ENCODE data around the gene MICAL3.

Gene MICAL3

DNA sequence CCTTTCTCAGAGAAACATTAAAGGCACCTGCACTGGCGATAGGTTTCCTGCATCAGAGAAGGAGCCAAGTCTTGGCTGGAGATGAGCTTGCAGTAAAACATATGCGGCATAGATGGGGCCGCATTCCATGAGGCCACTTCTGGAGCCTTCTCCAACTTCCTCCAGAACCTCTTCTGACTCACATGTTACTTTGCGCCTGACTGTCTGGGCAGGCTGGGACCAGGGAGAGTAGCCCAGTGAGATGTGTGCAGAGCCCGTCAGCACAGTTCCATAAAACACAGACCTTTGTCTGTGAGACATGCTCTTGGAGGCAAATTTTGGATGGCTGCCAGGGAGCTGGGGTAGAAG lies 194.7 kb downstream of the MICAL3 start:
- TF ChIP-seq YY1 (IDR thresholded peaks at IDR 0.05; ENCODE audit: insufficient read depth, insufficient read length) (no peak), ZNF274 (IDR thresholded peaks at IDR 0.05; ENCODE audit: low read depth, low read length) (no peak), SUZ12 (IDR thresholded peaks at IDR 0.05; ENCODE audit: extremely low read depth, insufficient read depth, insufficient read length) (no peak)
- H3K9ac ChIP-seq (ENCODE audit: insufficient read length, low read depth) = no peak overlapping the region
- H3K4me3 ChIP-seq (ENCODE audit: insufficient read length, low read depth) = no peak overlapping the region
- H3K36me3 ChIP-seq (ENCODE audit: insufficient read depth, insufficient read length, low read length) = peaks cover 78% of the 10 kb centered on the region
- DNase-seq (ENCODE audit: low read depth, low spot score) = no peak
- peaks cover 7% of the 10 kb centered on the region for H3K4me1 ChIP-seq (ENCODE audit: insufficient read depth, insufficient read length)
- no peaks in the 10 kb centered on the region for H3K9me3 ChIP-seq (ENCODE audit: insufficient read depth, low read length)
- no peaks in the 10 kb centered on the region for H3K27me3 ChIP-seq (ENCODE audit: insufficient read depth, insufficient read length)

DNA sequence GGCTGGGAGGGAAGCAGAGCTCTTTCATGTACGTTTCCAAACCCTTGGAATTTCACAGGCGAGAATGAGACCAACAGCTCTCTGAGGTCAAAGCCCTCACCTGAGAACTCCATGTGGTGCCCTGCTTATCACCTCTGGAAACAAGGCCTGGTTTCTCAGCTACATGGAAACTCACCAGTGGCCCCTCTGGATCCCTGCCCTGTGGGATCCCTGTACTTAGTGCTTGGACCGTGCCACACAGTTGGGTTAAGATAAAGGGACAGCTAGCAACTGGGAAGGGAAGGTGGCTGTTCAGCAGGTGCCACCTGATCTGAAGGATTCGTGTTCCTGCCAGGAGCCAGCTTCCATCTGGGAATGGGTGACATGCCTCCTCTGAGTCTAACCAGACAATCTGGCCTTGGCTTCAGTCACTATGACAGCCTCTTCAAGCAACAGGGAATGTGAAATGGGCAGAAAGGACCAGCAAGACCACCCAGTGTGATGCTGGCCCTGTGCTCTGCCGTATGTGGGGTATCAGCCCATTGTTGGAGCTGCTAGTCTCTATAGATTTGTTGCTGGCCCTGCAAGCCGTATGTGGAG lies 195.8 kb downstream of the MICAL3 start:
- H3K36me3 ChIP-seq (ENCODE audit: insufficient read depth, insufficient read length, low read length) = peaks cover 72% of the 10 kb centered on the region
- H3K9me3 ChIP-seq (ENCODE audit: insufficient read depth, low read length) = no peaks in the 10 kb centered on the region
- no peak overlapping the region for H3K4me3 ChIP-seq (ENCODE audit: insufficient read length, low read depth)
- H3K9ac ChIP-seq (ENCODE audit: insufficient read length, low read depth) = no peak overlapping the region
- H3K27me3 ChIP-seq (ENCODE audit: insufficient read depth, insufficient read length) = no peaks in the 10 kb centered on the region
- DNase-seq (ENCODE audit: low read depth, low spot score) = no peak
- TF ChIP-seq ZNF274 (IDR thresholded peaks at IDR 0.05; ENCODE audit: low read depth, low read length) (no peak), SUZ12 (IDR thresholded peaks at IDR 0.05; ENCODE audit: extremely low read depth, insufficient read depth, insufficient read length) (no peak), YY1 (IDR thresholded peaks at IDR 0.05; ENCODE audit: insufficient read depth, insufficient read length) (no peak)
- peaks cover 7% of the 10 kb centered on the region for H3K4me1 ChIP-seq (ENCODE audit: insufficient read depth, insufficient read length)

DNA sequence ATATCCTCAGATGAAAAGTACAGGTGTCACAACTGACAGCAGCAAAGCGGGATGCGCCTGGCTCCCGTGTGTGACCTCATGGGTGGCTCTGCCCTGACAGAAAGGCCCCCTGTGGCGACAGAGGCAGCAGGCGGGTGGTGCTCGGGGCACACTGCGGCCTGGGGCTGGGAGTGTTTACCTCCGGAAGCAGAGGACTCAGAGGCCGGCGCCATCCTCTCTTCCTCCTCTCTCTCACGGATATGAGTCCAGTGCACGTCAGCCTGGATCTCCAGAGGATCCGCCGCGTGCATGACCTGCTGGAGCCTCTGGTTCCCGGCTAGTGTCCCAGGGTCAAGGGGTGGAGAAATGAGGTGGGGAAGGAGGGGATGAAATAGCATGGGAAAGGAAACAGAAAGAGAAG lies 196.9 kb downstream of the MICAL3 start:
- TF ChIP-seq ZNF274 (IDR thresholded peaks at IDR 0.05; ENCODE audit: low read depth, low read length) = no peak
- no peak for TF ChIP-seq SUZ12 (IDR thresholded peaks at IDR 0.05; ENCODE audit: extremely low read depth, insufficient read depth, insufficient read length)
- TF ChIP-seq YY1 (IDR thresholded peaks at IDR 0.05; ENCODE audit: insufficient read depth, insufficient read length) = no peak
- Histone ChIP-seq H3K4me3 (ENCODE audit: insufficient read length, low read depth) (no peak overlapping the region), H3K9ac (ENCODE audit: insufficient read length, low read depth) (no peak overlapping the region), H3K9me3 (ENCODE audit: insufficient read depth, low read length) (no peaks in the 10 kb centered on the region), H3K36me3 (ENCODE audit: insufficient read depth, insufficient read length, low read length) (peaks cover 65% of the 10 kb centered on the region), H3K4me1 (ENCODE audit: insufficient read depth, insufficient read length) (peaks cover 7% of the 10 kb centered on the region), H3K27me3 (ENCODE audit: insufficient read depth, insufficient read length) (no peaks in the 10 kb centered on the region)
- DNase-seq (ENCODE audit: low read depth, low spot score) = no peak

DNA sequence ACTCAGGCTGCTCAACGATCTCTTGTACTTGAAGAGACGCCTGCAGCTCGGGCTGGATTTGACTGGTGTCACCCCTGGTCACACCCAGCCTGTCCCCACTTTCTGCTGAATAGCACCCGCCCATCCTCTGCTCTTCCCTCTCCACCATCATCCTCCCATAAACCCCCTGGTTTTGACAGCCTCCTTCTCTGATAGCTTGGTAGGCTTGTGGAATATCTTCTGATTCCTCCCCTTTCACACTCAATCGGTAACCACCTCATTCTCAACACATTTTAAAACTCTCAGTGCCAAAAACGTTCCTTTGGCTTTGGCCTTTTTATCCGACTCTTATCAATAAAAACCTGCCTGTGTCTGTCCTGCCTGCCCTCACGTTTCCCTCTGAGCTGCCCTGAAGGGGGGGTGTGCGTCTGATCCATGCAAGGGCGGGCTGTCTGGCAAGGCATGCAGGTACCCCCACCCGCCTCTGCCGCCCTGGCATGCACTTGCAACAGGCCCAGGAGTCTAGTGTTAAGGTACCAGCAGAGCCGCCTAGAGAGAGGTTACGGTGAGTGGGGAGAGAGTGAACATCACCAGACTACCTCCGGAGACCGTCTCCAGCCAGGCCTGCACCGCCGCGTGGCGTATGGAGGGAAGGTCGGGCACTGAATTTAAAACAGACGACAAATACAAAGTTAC lies 198.3 kb downstream of the MICAL3 start:
- H3K4me3 ChIP-seq (ENCODE audit: insufficient read length, low read depth) = no peak overlapping the region
- DNase-seq (ENCODE audit: low read depth, low spot score) = no peak
- no peaks in the 10 kb centered on the region for H3K9me3 ChIP-seq (ENCODE audit: insufficient read depth, low read length)
- H3K36me3 ChIP-seq (ENCODE audit: insufficient read depth, insufficient read length, low read length) = peaks cover 72% of the 10 kb centered on the region
- H3K9ac ChIP-seq (ENCODE audit: insufficient read length, low read depth) = no peak overlapping the region
- TF ChIP-seq ZNF274 (IDR thresholded peaks at IDR 0.05; ENCODE audit: low read depth, low read length) (no peak), SUZ12 (IDR thresholded peaks at IDR 0.05; ENCODE audit: extremely low read depth, insufficient read depth, insufficient read length) (no peak), YY1 (IDR thresholded peaks at IDR 0.05; ENCODE audit: insufficient read depth, insufficient read length) (no peak)
- H3K27me3 ChIP-seq (ENCODE audit: insufficient read depth, insufficient read length) = no peaks in the 10 kb centered on the region
- H3K4me1 ChIP-seq (ENCODE audit: insufficient read depth, insufficient read length) = peaks cover 9% of the 10 kb centered on the region

DNA sequence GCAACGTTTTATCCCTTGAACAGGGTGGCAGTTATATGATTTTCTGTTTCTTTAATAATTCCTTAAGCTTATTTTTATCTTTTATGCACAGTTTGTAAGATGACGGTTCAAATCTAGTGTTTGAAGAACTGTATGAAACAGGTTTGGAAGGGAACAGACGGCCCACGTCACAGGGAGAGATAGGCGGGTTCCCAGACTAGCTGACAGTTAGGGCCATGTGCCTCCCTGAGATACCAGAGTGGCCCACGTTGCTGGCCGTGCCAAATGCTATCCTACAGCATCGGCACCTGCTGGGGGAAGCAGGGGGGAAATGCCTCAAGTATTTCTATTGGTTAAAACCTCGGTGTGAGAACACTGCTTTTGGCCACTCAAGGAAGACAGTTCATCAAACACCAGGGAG lies 199.9 kb downstream of the MICAL3 start:
- Histone ChIP-seq H3K27me3 (ENCODE audit: insufficient read depth, insufficient read length) (no peaks in the 10 kb centered on the region), H3K36me3 (ENCODE audit: insufficient read depth, insufficient read length, low read length) (peaks cover 58% of the 10 kb centered on the region), H3K4me1 (ENCODE audit: insufficient read depth, insufficient read length) (peaks cover 3% of the 10 kb centered on the region), H3K9ac (ENCODE audit: insufficient read length, low read depth) (no peak overlapping the region), H3K4me3 (ENCODE audit: insufficient read length, low read depth) (no peak overlapping the region), H3K9me3 (ENCODE audit: insufficient read depth, low read length) (no peaks in the 10 kb centered on the region)
- no peak for DNase-seq (ENCODE audit: low read depth, low spot score)
- TF ChIP-seq YY1 (IDR thresholded peaks at IDR 0.05; ENCODE audit: insufficient read depth, insufficient read length) (no peak), ZNF274 (IDR thresholded peaks at IDR 0.05; ENCODE audit: low read depth, low read length) (no peak), SUZ12 (IDR thresholded peaks at IDR 0.05; ENCODE audit: extremely low read depth, insufficient read depth, insufficient read length) (no peak)

DNA sequence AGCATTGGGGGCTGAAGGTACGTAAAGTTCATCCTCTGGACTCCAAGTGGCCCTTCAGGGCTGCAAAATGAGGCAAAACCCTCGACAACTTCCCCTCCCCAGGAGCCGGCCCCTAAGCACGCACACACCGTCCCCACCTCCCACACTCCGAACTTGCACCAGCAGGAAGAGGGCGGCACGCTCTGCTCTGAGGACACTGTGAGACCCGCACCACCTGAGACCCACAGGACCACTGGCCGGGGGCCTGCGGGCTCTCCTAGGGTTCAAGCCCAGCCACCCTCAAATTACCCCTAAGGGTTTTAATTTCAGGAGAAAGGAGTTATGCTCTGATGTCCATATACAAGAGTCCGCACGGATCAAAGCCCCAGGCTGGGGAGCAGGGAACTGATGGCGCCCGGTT lies 200.4 kb downstream of the MICAL3 start:
- peaks cover 55% of the 10 kb centered on the region for H3K36me3 ChIP-seq (ENCODE audit: insufficient read depth, insufficient read length, low read length)
- H3K27me3 ChIP-seq (ENCODE audit: insufficient read depth, insufficient read length) = no peaks in the 10 kb centered on the region
- TF ChIP-seq SUZ12 (IDR thresholded peaks at IDR 0.05; ENCODE audit: extremely low read depth, insufficient read depth, insufficient read length) (no peak), ZNF274 (IDR thresholded peaks at IDR 0.05; ENCODE audit: low read depth, low read length) (no peak), YY1 (IDR thresholded peaks at IDR 0.05; ENCODE audit: insufficient read depth, insufficient read length) (no peak)
- H3K9ac ChIP-seq (ENCODE audit: insufficient read length, low read depth) = no peak overlapping the region
- H3K9me3 ChIP-seq (ENCODE audit: insufficient read depth, low read length) = no peaks in the 10 kb centered on the region
- DNase-seq (ENCODE audit: low read depth, low spot score) = no peak
- no peak overlapping the region for H3K4me3 ChIP-seq (ENCODE audit: insufficient read length, low read depth)
- peaks cover 3% of the 10 kb centered on the region for H3K4me1 ChIP-seq (ENCODE audit: insufficient read depth, insufficient read length)

DNA sequence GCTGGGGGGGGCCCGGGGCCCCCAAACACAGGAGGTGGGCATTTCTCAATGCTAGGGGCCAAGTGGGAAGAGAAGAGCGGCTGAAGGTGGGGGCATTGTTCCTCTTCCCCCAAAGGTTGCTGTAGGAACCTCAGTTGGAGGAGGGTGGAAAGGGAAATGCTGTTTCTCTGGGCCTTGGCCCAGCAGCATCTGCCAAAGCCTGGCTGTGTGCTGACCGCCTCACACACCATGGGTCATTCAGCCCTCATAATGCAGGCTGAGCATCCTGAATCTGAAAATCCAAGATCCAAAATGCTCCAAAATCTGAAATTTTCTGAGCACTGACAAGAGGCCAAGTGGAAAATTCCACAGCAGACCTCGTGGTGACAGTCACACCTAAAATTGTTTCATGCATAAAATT lies 201.1 kb downstream of the MICAL3 start:
- Histone ChIP-seq H3K4me3 (ENCODE audit: insufficient read length, low read depth) (no peak overlapping the region), H3K9me3 (ENCODE audit: insufficient read depth, low read length) (no peaks in the 10 kb centered on the region), H3K36me3 (ENCODE audit: insufficient read depth, insufficient read length, low read length) (peaks cover 49% of the 10 kb centered on the region), H3K4me1 (ENCODE audit: insufficient read depth, insufficient read length) (peaks cover 3% of the 10 kb centered on the region), H3K27me3 (ENCODE audit: insufficient read depth, insufficient read length) (no peaks in the 10 kb centered on the region), H3K9ac (ENCODE audit: insufficient read length, low read depth) (no peak overlapping the region)
- TF ChIP-seq ZNF274 (IDR thresholded peaks at IDR 0.05; ENCODE audit: low read depth, low read length) (no peak), YY1 (IDR thresholded peaks at IDR 0.05; ENCODE audit: insufficient read depth, insufficient read length) (no peak), SUZ12 (IDR thresholded peaks at IDR 0.05; ENCODE audit: extremely low read depth, insufficient read depth, insufficient read length) (no peak)
- DNase-seq (ENCODE audit: low read depth, low spot score) = no peak

Measured in NT2/D1 (cell line).